Neural progenitor cell (in vitro differentiated cells): Measurements from ENCODE around the gene ACP7. TPM values are rescaled to one million over a fixed set of nuclear protein-coding genes. Genes with fewer than 3 reads are reported as not detected.

Source experiments
- DNase-seq: peaks from one replicate; pipeline ENCODE4 v3.0.0-alpha.2; 2016; ENCODE audit warnings: low spot score
- H2AFZ ChIP-seq: fragments of 200-600 bp; sonication (generic); replicated peaks from 2 replicates; pipeline ENCODE4 v1.6.1; 2016; ENCODE audit warnings: antibody characterized with exemption
- H3F3A ChIP-seq: fragments of 200-600 bp; sonication (generic); 2 replicates; pipeline ENCODE4 v1.6.1; 2016; ENCODE audit warnings: antibody characterized with exemption, low read depth
- H3K27ac ChIP-seq: fragments of 200-600 bp; sonication (generic); 2 replicates; pipeline ENCODE4 v1.5.1; 2016; ENCODE audit warnings: mild to moderate bottlenecking
- H3K27me3 ChIP-seq: fragments of 200-600 bp; sonication (generic); 2 replicates; pipeline ENCODE4 v1.6.1; 2016; ENCODE audit warnings: mild to moderate bottlenecking, moderate library complexity
- H3K36me3 ChIP-seq: fragments of 200-600 bp; sonication (generic); 2 replicates; pipeline ENCODE4 v1.5.1; 2016
- H3K4me1 ChIP-seq: fragments of 200-600 bp; sonication (generic); 2 replicates; pipeline ENCODE4 v1.6.1; 2016; ENCODE audit warnings: mixed run types
- H3K4me2 ChIP-seq: fragments of 200-600 bp; sonication (generic); 2 replicates; pipeline ENCODE4 v1.6.1; 2016
- H3K4me3 ChIP-seq: fragments of 200-600 bp; sonication (generic); 2 replicates; pipeline ENCODE4 v1.5.1; 2016
- H3K79me2 ChIP-seq: fragments of 200-600 bp; sonication (generic); 2 replicates; pipeline ENCODE4 v1.6.1; 2016; ENCODE audit warnings: low read depth
- H3K9ac ChIP-seq: fragments of 200-600 bp; sonication (generic); 2 replicates; pipeline ENCODE4 v1.6.1; 2016
- H3K9me3 ChIP-seq: fragments of 200-600 bp; sonication (generic); 2 replicates; pipeline ENCODE4 v1.5.1; 2016; ENCODE audit warnings: low read depth
- H4K20me1 ChIP-seq: fragments of 200-600 bp; sonication (generic); 2 replicates; pipeline ENCODE4 v1.6.1; 2016; ENCODE audit warnings: low read depth
- H3K27ac Mint-ChIP-seq: 3 replicates; pipeline ENCODE4 v1.8.0; 2021; ENCODE audit warnings: mixed read lengths
- H3K27me3 Mint-ChIP-seq: 2 replicates; pipeline ENCODE4 v1.8.0; 2022; ENCODE audit warnings: low read depth, mild to moderate bottlenecking, inconsistent platforms, moderate library complexity, mixed read lengths; ENCODE audit not compliant: insufficient read depth
- H3K36me3 Mint-ChIP-seq: 3 replicates; pipeline ENCODE4 v1.8.0; 2021; ENCODE audit warnings: mixed read lengths
- H3K4me1 Mint-ChIP-seq: 3 replicates; pipeline ENCODE4 v1.8.0; 2021; ENCODE audit warnings: mixed read lengths
- H3K4me3 Mint-ChIP-seq: 3 replicates; pipeline ENCODE4 v1.8.0; 2021; ENCODE audit warnings: mild to moderate bottlenecking, moderate library complexity, mixed read lengths
- H3K9me3 Mint-ChIP-seq: 3 replicates; pipeline ENCODE4 v1.8.0; 2020; ENCODE audit warnings: mixed read lengths
- EZH2 ChIP-seq: fragments of 200-600 bp; sonication (generic); IDR thresholded peaks from 2 replicates; pipeline ENCODE4 v1.6.1; 2017; ENCODE audit warnings: antibody characterized with exemption, mild to moderate bottlenecking, moderate library complexity
- EZH2phosphoT487 ChIP-seq: fragments of 200-600 bp; sonication (generic); IDR thresholded peaks from 2 replicates; pipeline ENCODE4 v1.6.1; 2017; ENCODE audit warnings: antibody characterized with exemption
- total RNA-seq: library from RNA; depleted of rRNA; stranded (reverse); fragments of >200 nt; gene quantifications from 2 replicates; pipeline ENCODE4 v1.2.3, GENCODE V29; 2015; ENCODE audit warnings: low replicate concordance
- TF ChIP-seq, protein P1 (sequence below): fragments of 200-600 bp; sonication (generic); IDR thresholded peaks from 2 replicates; pipeline ENCODE4 v1.5.1; 2017; ENCODE audit warnings: antibody characterized with exemption, mild to moderate bottlenecking

ACP7 gene
- total RNA-seq, 1 donor from 2014 or later, result not detected

DNA sequence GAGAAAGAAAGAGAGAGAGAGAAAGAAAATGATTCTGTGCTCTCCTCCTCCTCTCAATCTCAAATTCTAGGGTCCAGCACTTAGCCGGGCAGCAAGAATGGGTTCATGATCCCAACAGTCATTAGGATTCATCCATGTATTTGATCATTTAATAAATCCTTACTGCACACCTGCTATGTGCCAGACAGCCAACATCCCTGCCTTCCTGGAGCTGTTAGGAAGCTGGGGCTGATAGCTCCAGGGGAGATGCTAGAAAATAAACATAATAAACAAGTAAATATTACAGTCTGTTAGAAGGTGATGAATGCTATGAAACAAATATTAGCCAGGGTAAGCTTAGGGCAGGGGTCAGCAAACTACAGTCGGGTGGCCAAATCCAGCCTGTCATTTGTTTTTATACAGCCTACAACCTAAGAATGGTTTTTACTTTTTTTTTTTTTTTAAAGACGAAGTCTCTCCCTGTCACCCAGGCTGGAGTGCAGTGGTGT lies 9.9 kb upstream of the ACP7 start:
- no peaks in the 10 kb centered on the region for H3K36me3 ChIP-seq
- no peaks in the 10 kb centered on the region for H3F3A ChIP-seq
- Mint-ChIP-seq H3K27me3 (peaks cover 13% of the 10 kb centered on the region), H3K4me3 (no peak overlapping the region), H3K27ac (no peak overlapping the region), H3K36me3 (no peaks in the 10 kb centered on the region), H3K9me3 (no peaks in the 10 kb centered on the region), H3K4me1 (no peaks in the 10 kb centered on the region)
- TF ChIP-seq EZH2, result no peak
- no peak for TF ChIP-seq EZH2phosphoT487
- TF ChIP-seq, protein P1, sequence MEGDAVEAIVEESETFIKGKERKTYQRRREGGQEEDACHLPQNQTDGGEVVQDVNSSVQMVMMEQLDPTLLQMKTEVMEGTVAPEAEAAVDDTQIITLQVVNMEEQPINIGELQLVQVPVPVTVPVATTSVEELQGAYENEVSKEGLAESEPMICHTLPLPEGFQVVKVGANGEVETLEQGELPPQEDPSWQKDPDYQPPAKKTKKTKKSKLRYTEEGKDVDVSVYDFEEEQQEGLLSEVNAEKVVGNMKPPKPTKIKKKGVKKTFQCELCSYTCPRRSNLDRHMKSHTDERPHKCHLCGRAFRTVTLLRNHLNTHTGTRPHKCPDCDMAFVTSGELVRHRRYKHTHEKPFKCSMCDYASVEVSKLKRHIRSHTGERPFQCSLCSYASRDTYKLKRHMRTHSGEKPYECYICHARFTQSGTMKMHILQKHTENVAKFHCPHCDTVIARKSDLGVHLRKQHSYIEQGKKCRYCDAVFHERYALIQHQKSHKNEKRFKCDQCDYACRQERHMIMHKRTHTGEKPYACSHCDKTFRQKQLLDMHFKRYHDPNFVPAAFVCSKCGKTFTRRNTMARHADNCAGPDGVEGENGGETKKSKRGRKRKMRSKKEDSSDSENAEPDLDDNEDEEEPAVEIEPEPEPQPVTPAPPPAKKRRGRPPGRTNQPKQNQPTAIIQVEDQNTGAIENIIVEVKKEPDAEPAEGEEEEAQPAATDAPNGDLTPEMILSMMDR, result no peak
- no peaks in the 10 kb centered on the region for H4K20me1 ChIP-seq
- H3K27ac ChIP-seq, result no peak overlapping the region
- H3K4me2 ChIP-seq, result no peak overlapping the region
- H3K27me3 ChIP-seq, result peaks cover 12% of the 10 kb centered on the region
- no peak overlapping the region for H2AFZ ChIP-seq
- no peak overlapping the region for H3K4me3 ChIP-seq
- no peaks in the 10 kb centered on the region for H3K4me1 ChIP-seq
- H3K9me3 ChIP-seq, result no peaks in the 10 kb centered on the region
- H3K79me2 ChIP-seq, result no peaks in the 10 kb centered on the region
- DNase-seq, result no peak
- H3K9ac ChIP-seq, result no peak overlapping the region

GRCh38 chr19:39074942-39075341 lies 9.2 kb upstream of the ACP7 start:
- no peaks in the 10 kb centered on the region for H3K9me3 ChIP-seq
- H3F3A ChIP-seq, result no peaks in the 10 kb centered on the region
- TF ChIP-seq, protein P1, result no peak
- TF ChIP-seq EZH2phosphoT487 (no peak), EZH2 (no peak)
- no peak for DNase-seq
- no peak overlapping the region for H3K9ac ChIP-seq
- H3K27me3 ChIP-seq, result peaks cover 17% of the 10 kb centered on the region
- Mint-ChIP-seq H3K27me3 (peaks cover 15% of the 10 kb centered on the region), H3K4me3 (no peak overlapping the region), H3K27ac (no peak overlapping the region), H3K9me3 (no peaks in the 10 kb centered on the region), H3K36me3 (no peaks in the 10 kb centered on the region), H3K4me1 (no peaks in the 10 kb centered on the region)
- H3K27ac ChIP-seq, result no peak overlapping the region
- H2AFZ ChIP-seq, result no peak overlapping the region
- H3K36me3 ChIP-seq, result no peaks in the 10 kb centered on the region
- no peaks in the 10 kb centered on the region for H4K20me1 ChIP-seq
- no peaks in the 10 kb centered on the region for H3K4me1 ChIP-seq
- H3K79me2 ChIP-seq, result no peaks in the 10 kb centered on the region
- H3K4me2 ChIP-seq, result no peak overlapping the region
- H3K4me3 ChIP-seq, result no peak overlapping the region

DNA sequence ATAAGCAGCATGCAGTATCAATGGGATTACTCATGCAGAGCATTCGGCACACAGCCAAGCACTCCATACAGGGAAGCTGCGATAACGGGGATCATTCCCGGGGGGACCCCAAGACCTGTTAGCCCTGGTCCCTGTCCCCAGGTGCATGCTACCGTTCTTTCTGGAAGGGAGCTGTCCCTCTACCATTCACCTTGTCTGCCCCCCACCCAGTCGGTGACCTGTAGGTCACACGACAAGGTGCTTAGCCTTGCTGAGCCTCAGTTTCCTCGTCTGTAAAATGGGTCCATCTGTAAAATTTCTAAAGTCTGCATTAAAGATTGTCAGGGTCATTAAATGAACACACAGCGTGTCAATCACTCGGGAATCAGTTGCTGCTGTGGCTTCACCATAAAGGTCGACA lies 6.8 kb upstream of the ACP7 start:
- H3K4me1 Mint-ChIP-seq, result no peaks in the 10 kb centered on the region
- Histone ChIP-seq H3K4me2 (no peak overlapping the region), H3K4me3 (no peak overlapping the region), H3K27ac (no peak overlapping the region), H3K27me3 (peaks cover 33% of the 10 kb centered on the region), H3K79me2 (no peaks in the 10 kb centered on the region), H3K4me1 (no peaks in the 10 kb centered on the region), H3K9me3 (no peaks in the 10 kb centered on the region), H3K9ac (no peak overlapping the region), H3F3A (no peaks in the 10 kb centered on the region), H4K20me1 (no peaks in the 10 kb centered on the region), H2AFZ (no peak overlapping the region), H3K36me3 (no peaks in the 10 kb centered on the region)
- H3K9me3 Mint-ChIP-seq, result no peaks in the 10 kb centered on the region
- TF ChIP-seq EZH2phosphoT487 (no peak), EZH2 (no peak)
- TF ChIP-seq, protein P1, result no peak
- H3K36me3 Mint-ChIP-seq, result no peaks in the 10 kb centered on the region
- H3K27me3 Mint-ChIP-seq, result peaks cover 23% of the 10 kb centered on the region
- DNase-seq, result no peak
- H3K27ac Mint-ChIP-seq, result no peak overlapping the region
- no peak overlapping the region for H3K4me3 Mint-ChIP-seq
